ENCODE data around the gene ARMC2.
A peak's percentile ranks its signal among the peaks of the same experiment; 100 is the strongest.
"Not testable (repeated sequence)": the region's sequence is repeated elsewhere in the genome, so short reads cannot be mapped to it uniquely, and the experiment has no call there.

Gene ARMC2

GRCh38 chr6:108872575-108872974 lies 24.4 kb downstream of the ARMC2 start:
- no peak for DNase-seq

GRCh38 chr6:108873251-108873650 lies 25.0 kb downstream of the ARMC2 start:
- no peak for DNase-seq

GRCh38 chr6:108873971-108874370 lies 25.7 kb downstream of the ARMC2 start:
- no peak for DNase-seq

- no peak for DNase-seq
These were observed 26.4 kb downstream of the ARMC2 start for GRCh38 chr6:108874470-108875160.

- DNase-seq, result no peak
These were observed 26.9 kb downstream of the ARMC2 start for GRCh38 chr6:108875161-108875555.

GRCh38 chr6:108877046-108877751 lies 29.0 kb downstream of the ARMC2 start:
- no peak for DNase-seq

GRCh38 chr6:108878942-108879341 lies 30.7 kb downstream of the ARMC2 start:
- DNase-seq, result no peak

- DNase-seq, result no peak
These were observed 35.0 kb downstream of the ARMC2 start for GRCh38 chr6:108883172-108883571.

GRCh38 chr6:108884211-108885059 lies 36.2 kb downstream of the ARMC2 start:
- no peak for DNase-seq

GRCh38 chr6:108888052-108888451 lies 39.8 kb downstream of the ARMC2 start:
- no peak for DNase-seq

- no peak for DNase-seq
These were observed 40.5 kb downstream of the ARMC2 start for GRCh38 chr6:108888745-108889144.

GRCh38 chr6:108890898-108891297 lies 42.7 kb downstream of the ARMC2 start:
- not testable (repeated sequence) for DNase-seq

GRCh38 chr6:108895571-108895970 lies 47.3 kb downstream of the ARMC2 start:
- no peak for DNase-seq

- DNase-seq, result no peak
These were observed 48.0 kb downstream of the ARMC2 start for GRCh38 chr6:108896111-108896661.

GRCh38 chr6:108897371-108897770 lies 49.1 kb downstream of the ARMC2 start:
- no peak for DNase-seq

- no peak for DNase-seq
These were observed 54.2 kb downstream of the ARMC2 start for GRCh38 chr6:108902382-108902792.

- no peak for DNase-seq
These were observed 55.6 kb downstream of the ARMC2 start for GRCh38 chr6:108903796-108904195.

- DNase-seq, result peak; percentile 20
These were observed 56.5 kb downstream of the ARMC2 start for GRCh38 chr6:108904741-108905140.

GRCh38 chr6:108914235-108915022 lies 66.2 kb downstream of the ARMC2 start:
- DNase-seq, result peak; percentile 37

- no peak for DNase-seq
These were observed 67.0 kb downstream of the ARMC2 start for GRCh38 chr6:108915258-108915657.

GRCh38 chr6:108916026-108916686 lies 67.9 kb downstream of the ARMC2 start:
- no peak for DNase-seq

- DNase-seq, result no peak
These were observed 72.5 kb downstream of the ARMC2 start for GRCh38 chr6:108920751-108921150.

Measured in CD4-positive, alpha-beta T cell treated with Interleukin-15 for 1 hour (primary cell).